ENCODE results near the gene BRD4. TPM values are rescaled to one million over a fixed set of nuclear protein-coding genes. Genes with fewer than 3 reads are reported as not detected.

BRD4 gene
- total RNA-seq, 2 donors from 2014 or later, result 45.6 to 76.0 TPM

- H3K4me3 ChIP-seq, result peak within 1 kb of the TSS; percentile 38 to 45
- peak within 1 kb of the TSS; percentile 63 to 75 for H3K27ac ChIP-seq
- WGBS, result 4% methylated on average over 29 of the region's 74 CpGs
- no peaks in the 10 kb centered on the region for H3K9me3 ChIP-seq
- H3K27me3 ChIP-seq (replicated peaks; ENCODE audit: insufficient read depth), result no peaks in the 10 kb centered on the region
- H3K4me1 ChIP-seq (replicated peaks), result no peaks in the 10 kb centered on the region
- intact Hi-C loops (cut with DNase I), result no loop called here
- H3K36me3 ChIP-seq, result no peaks in the 10 kb centered on the region
- TF ChIP-seq POLR2A (IDR thresholded peaks at IDR 0.05), result no peak
- no peak for TF ChIP-seq POLR2AphosphoS5 (IDR thresholded peaks at IDR 0.05)
- no peak for TF ChIP-seq CTCF (IDR thresholded peaks at IDR 0.05)
- no peak for DNase-seq (ENCODE audit: low spot score)
Measured at GRCh38 chr19:15200553-15201364, 131.6 kb downstream of the BRD4 start, which contains the start of gene NOTCH3. Gene NOTCH3 (minus strand): TSS chr19:15200995. CDS start chr19:15200905, 90 bp downstream.

- no peaks in the 10 kb centered on the region for H3K4me1 ChIP-seq (replicated peaks)
- no peaks in the 10 kb centered on the region for H3K27me3 ChIP-seq (replicated peaks; ENCODE audit: insufficient read depth)
- no peaks in the 10 kb centered on the region for H3K36me3 ChIP-seq
- DNase-seq (ENCODE audit: low spot score), result peak; percentile 37
- H3K27ac ChIP-seq, result peak overlapping the region; percentile 63 to 75
- intact Hi-C loops (cut with DNase I), result no loop called here
- peak; percentile 25 for TF ChIP-seq POLR2A (IDR thresholded peaks at IDR 0.05)
- TF ChIP-seq POLR2AphosphoS5 (IDR thresholded peaks at IDR 0.05), result no peak
- H3K4me3 ChIP-seq, result peak overlapping the region; percentile 38 to 45
- WGBS, result 9% methylated on average over 28 of the region's 82 CpGs
- H3K9me3 ChIP-seq, result no peaks in the 10 kb centered on the region
Measured at GRCh38 chr19:15199661-15200552, 132.4 kb downstream of the BRD4 start.

- no peak for DNase-seq (ENCODE audit: low spot score)
- no peak for TF ChIP-seq POLR2AphosphoS5 (IDR thresholded peaks at IDR 0.05)
- no peak for TF ChIP-seq POLR2A (IDR thresholded peaks at IDR 0.05)
- TF ChIP-seq CTCF (IDR thresholded peaks at IDR 0.05), result no peak
- no peaks in the 10 kb centered on the region for H3K36me3 ChIP-seq
- intact Hi-C loops (cut with DNase I), result no loop called here
- H3K9me3 ChIP-seq, result no peaks in the 10 kb centered on the region
- WGBS, result 77% methylated on average over 15 of the region's 15 CpGs
- no peaks in the 10 kb centered on the region for H3K27me3 ChIP-seq (replicated peaks; ENCODE audit: insufficient read depth)
- H3K4me1 ChIP-seq (replicated peaks), result no peaks in the 10 kb centered on the region
- H3K27ac ChIP-seq, result peak overlapping the region; percentile 63 to 75
- H3K4me3 ChIP-seq, result peak overlapping the region in 1 of 2 donors; percentile 45
Measured at GRCh38 chr19:15198951-15199660, 133.2 kb downstream of the BRD4 start.

- no peaks in the 10 kb centered on the region for H3K9me3 ChIP-seq
- TF ChIP-seq CTCF (IDR thresholded peaks at IDR 0.05) (no peak), POLR2AphosphoS5 (IDR thresholded peaks at IDR 0.05) (no peak), POLR2A (IDR thresholded peaks at IDR 0.05) (peak; percentile 32)
- H3K4me3 ChIP-seq, result no peak overlapping the region
- WGBS, result 24% methylated on average over 8 of the region's 8 CpGs
- no peaks in the 10 kb centered on the region for H3K4me1 ChIP-seq (replicated peaks)
- intact Hi-C loops (cut with DNase I), result no loop called here
- no peaks in the 10 kb centered on the region for H3K36me3 ChIP-seq
- no peak for DNase-seq (ENCODE audit: low spot score)
- no peak overlapping the region for H3K27ac ChIP-seq
- no peaks in the 10 kb centered on the region for H3K27me3 ChIP-seq (replicated peaks; ENCODE audit: insufficient read depth)
Measured at GRCh38 chr19:15197942-15198341, 134.4 kb downstream of the BRD4 start.

Measured in prostate gland (tissue), 2 donors.